Measurements from ENCODE around the gene TSPAN18.

- TF ChIP-seq POLR2A (IDR thresholded peaks at IDR 0.05) (no peak), CTCF (IDR thresholded peaks at IDR 0.05) (no peak), EP300 (IDR thresholded peaks at IDR 0.05) (no peak)
Observed at GRCh38 chr11:44693654-44694119, 33.1 kb upstream of the TSPAN18 start.

Data from ovary (tissue), 3 donors.